Measurements from ENCODE around the gene DND1. TPM values are rescaled to one million over a fixed set of nuclear protein-coding genes. Genes with fewer than 3 reads are reported as not detected.
"Not testable (repeated sequence)": the region's sequence is repeated elsewhere in the genome, so short reads cannot be mapped to it uniquely, and the experiment has no call there.

DND1 gene
- total and polyA plus RNA-seq, 5 experiments from 2014 or later: 0.17 to 3.7 (median 3.4) TPM; not detected in 2

DNA sequence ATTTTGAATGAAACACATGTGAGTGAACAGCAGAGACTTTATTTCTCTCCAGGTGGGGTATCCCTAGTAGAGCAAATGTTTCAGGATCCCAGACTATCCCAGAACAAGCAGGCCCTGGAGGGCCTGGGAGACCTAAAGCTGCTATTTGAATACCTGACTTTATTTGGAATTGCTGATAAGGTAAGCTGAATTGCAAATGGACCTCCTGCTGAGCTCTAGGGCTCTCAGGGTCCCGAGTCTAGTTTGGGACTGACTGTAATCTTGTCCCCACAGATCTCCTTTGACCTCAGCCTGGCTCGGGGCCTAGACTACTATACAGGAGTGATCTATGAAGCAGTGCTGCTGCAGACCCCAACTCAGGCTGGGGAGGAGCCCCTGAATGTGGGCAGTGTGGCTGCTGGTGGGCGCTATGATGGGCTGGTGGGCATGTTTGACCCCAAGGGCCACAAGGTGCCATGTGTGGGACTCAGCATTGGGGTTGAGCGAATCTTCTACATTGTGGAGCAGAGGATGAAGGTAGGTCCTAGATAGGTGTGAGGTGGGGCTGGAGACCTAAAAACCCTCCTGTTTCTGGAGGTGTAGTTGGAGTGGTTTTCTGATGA lies 23.6 kb upstream of the DND1 start:
- Mint-ChIP-seq H3K4me1 (peaks cover 26 to 40% (median 40%) of the 10 kb centered on the region in 4 donors), H3K4me3 (no peak overlapping the region), H3K27me3 (no peaks in the 10 kb centered on the region), H3K27ac (peak overlapping the region in 4 of 10 donors; percentile 6 to 75 (median 41)), H3K9me3 (no peaks in the 10 kb centered on the region), H3K36me3 (peaks cover 7 to 73% (median 20%) of the 10 kb centered on the region in 3 donors)
- POLR2A ChIA-PET: interaction anchor here (0.6 to 1.7 kb wide), 5 partner anchors 18 to 828 kb away, joined by 3 to 6 read pairs (median 4); partner anchors contain the start of genes IK and NDUFA2
- DNase-seq: no peak
- no peak for ATAC-seq

DNA sequence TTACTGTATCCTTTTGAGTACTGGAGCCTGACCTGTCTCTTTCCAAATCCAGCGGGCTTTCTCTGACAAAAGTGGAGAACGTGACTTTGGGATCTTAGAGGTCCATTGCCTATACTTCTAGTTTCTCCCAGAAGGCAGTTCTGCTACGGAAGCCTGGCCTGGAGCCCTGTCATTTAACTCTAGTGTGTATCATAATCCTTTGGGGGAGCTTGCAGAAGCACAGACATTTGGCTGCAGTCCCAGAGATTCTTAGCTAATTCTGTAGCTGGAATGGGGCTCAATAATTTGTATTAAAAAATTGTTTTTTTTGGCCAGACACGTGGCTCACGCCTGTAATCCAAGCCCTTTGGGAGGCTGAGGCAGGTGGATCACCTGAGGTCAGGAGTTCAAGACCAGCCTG lies 20.9 kb upstream of the DND1 start:
- Mint-ChIP-seq H3K9me3 (no peaks in the 10 kb centered on the region), H3K27ac (no peak overlapping the region), H3K27me3 (no peaks in the 10 kb centered on the region), H3K4me3 (peak overlapping the region in 1 of 10 donors; percentile 17), H3K4me1 (peaks cover 20 to 43% (median 40%) of the 10 kb centered on the region in 4 donors), H3K36me3 (peaks cover 0 to 58% (median 20%) of the 10 kb centered on the region in 3 donors)
- ATAC-seq: no peak
- POLR2A ChIA-PET: interaction anchor here (5.2 kb wide), 1 partner anchor 16 kb away, joined by 44 read pairs; no protein-coding TSS in a partner anchor
- DNase-seq: no peak

DNA sequence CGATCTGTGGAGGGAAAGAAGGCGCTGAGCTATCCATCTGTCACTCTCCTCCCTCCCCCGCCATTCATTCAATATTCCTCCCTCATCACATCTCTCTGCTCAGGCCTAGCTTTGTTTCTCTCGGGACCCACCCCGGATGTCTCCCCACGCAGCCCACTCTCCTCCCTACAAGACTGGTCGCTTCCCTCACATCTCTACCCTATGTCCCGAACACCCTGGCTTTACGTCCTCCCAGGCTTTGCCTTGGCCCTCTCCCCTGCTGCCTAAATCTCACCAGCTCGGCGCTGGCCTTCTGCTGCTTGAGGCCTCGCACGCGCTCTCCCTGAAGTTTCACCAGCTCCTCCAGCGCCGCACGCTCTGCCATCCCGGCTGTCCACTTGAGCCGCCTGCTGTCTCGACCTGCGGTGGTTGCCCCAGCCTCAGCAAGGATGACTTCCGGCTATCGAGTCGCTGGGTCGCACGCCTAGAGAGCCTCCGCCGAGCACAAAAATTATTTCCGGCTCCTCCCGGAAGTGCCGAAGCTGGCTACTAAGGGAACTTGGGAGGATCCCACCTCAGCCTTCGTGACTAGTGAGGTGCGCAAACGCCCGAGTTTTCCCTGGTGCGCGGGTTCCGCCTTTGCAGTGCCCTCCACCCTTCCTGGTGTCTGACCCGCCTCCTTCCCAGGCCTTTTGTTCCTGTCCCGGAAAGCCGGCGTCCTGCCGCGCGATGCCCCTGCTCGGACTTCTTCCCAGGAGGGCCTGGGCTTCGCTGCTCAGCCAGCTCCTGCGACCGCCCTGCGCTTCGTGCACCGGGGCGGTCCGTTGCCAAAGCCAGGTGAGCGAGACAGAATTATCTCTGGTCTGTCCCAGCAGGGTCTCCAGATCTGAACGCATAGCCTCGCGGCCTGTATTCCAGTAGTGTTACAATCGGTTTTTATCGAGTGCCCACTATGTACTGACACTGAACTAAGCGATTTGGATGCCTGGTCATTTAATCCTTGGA lies 17.9 kb upstream of the DND1 start, which contains the start of the genes HARS1 and HARS2:
Gene HARS1 (minus strand): TSS at position 430 of the 984 bp plus-strand sequence. CDS start 66 bp downstream, at position 364.
Gene HARS2 (plus strand): TSS at position 515 of the 984 bp plus-strand sequence. CDS start 194 bp downstream, at position 709.
- Mint-ChIP-seq H3K4me3 (peak within 1 kb of the TSS; percentile 99 to 100 (median 99)), H3K27ac (peak within 1 kb of the TSS; percentile 90 to 99 (median 98)), H3K9me3 (no peaks in the 10 kb centered on the region), H3K36me3 (peaks cover 0 to 56% (median 2%) of the 10 kb centered on the region in 3 donors), H3K4me1 (peaks cover 14 to 49% (median 46%) of the 10 kb centered on the region in 4 donors), H3K27me3 (no peaks in the 10 kb centered on the region)
- POLR2A ChIA-PET: interaction anchor here (0.6 to 5.2 kb wide), 16 partner anchors 9 to 1196 kb away, joined by 3 to 44 read pairs (median 6); partner anchors contain the start of genes ANKHD1, APBB3, CD14 and EIF4EBP3
- DNase-seq: peak; percentile 60 to 87 (median 77)
- ATAC-seq: peak; percentile 92 to 94

DNA sequence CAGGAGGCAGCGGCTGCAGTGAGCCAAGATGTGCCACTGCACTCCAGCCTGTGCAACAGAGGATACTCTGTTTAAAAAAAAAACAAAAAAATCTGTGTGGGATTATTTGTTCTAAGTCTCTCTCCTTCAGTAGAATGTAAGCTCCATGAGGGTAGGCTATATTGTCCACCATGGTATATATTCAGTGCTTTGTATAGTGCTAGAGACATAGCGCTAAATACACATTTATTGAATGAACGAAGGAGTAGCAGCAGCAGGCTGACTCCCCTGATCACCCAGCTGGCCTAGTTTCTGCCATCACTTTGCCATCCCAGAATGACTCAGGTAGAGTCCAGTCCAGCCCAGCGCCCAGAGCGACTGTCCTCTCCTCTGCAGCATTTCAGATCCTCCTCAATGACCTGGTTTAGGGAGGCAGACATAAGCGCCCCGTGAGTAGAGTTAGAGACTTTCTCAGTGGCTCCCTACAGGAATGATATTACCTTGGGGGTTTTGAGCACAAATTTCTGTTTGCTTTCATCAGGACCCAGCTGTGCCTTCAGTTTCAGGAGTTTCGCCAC lies 17.1 kb upstream of the DND1 start:
- no peak for ATAC-seq
- Mint-ChIP-seq H3K27ac (peak overlapping the region; percentile 90 to 99 (median 98)), H3K9me3 (no peaks in the 10 kb centered on the region), H3K4me3 (peak overlapping the region; percentile 99 to 100 (median 99)), H3K4me1 (peaks cover 14 to 49% (median 46%) of the 10 kb centered on the region in 4 donors), H3K36me3 (peaks cover 0 to 52% (median 0%) of the 10 kb centered on the region in 3 donors), H3K27me3 (no peaks in the 10 kb centered on the region)
- DNase-seq: no peak
- POLR2A ChIA-PET: interaction anchor here (0.6 to 5.2 kb wide), 17 partner anchors 10 to 1196 kb away, joined by 3 to 44 read pairs (median 6); partner anchors contain the start of genes ANKHD1, APBB3, CD14 and EIF4EBP3

DNA sequence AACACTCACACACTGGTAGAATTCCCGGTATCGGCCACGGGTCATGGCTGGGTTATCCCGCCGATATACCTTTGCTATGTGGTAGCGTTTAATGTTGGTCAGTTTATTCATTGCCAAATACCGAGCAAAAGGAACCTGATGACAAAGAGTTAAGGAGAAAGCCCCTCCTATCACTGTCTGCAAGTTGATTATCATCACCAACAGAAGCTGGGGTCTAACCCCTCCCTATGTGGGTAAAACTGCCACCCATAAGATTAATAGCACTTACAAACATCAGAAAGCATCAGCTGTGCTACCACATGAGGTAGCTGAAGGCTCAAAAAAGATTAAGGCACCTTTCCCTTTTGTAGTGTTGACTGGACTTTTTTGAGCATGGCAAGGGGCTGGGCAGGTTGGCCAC lies 5.6 kb upstream of the DND1 start:
- Mint-ChIP-seq H3K27me3 (no peaks in the 10 kb centered on the region), H3K36me3 (peaks cover 0 to 77% (median 16%) of the 10 kb centered on the region in 3 donors), H3K27ac (peak overlapping the region in 1 of 10 donors; percentile 1), H3K4me3 (no peak overlapping the region), H3K9me3 (no peaks in the 10 kb centered on the region), H3K4me1 (peaks cover 0 to 5% (median 1%) of the 10 kb centered on the region in 4 donors)
- ATAC-seq (no peak), DNase-seq (no peak)
- POLR2A ChIA-PET: no interaction called here

GRCh38 chr5:140677947-140678346 lies 4.6 kb upstream of the DND1 start:
- H3K4me3 Mint-ChIP-seq: no peak overlapping the region
- H3K4me1 Mint-ChIP-seq: peaks cover 0 to 6% (median under 1%) of the 10 kb centered on the region in 4 donors
- no peak for ATAC-seq
- H3K27me3 Mint-ChIP-seq: no peaks in the 10 kb centered on the region
- POLR2A ChIA-PET: no interaction called here
- peaks cover 0 to 76% (median 19%) of the 10 kb centered on the region in 3 donors for H3K36me3 Mint-ChIP-seq
- no peaks in the 10 kb centered on the region for H3K9me3 Mint-ChIP-seq
- peak overlapping the region in 2 of 10 donors; percentile 11 to 12 for H3K27ac Mint-ChIP-seq
- no peak for DNase-seq

DNA sequence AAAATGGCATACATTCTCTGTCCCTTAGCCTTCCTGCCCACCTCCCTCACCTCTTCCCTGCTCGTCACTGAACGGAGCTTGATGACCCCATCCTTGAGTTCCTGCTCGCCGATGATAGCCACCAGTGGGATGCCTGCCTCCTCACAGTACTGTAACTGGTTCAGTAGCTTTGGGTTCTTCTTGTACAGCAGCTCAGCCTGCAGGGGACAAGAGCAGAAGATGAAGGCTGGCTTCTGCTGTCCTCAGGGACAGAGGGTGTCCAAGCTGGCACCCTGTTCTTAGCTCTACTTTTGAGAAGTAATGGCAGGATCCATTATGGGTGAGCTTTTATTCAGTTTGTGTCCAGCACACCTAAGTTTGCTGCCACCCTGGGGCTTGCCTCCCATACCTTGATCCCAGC lies 1.3 kb upstream of the DND1 start:
- Mint-ChIP-seq H3K27me3 (no peaks in the 10 kb centered on the region), H3K27ac (peak overlapping the region in 3 of 10 donors; percentile 52 to 60 (median 59)), H3K4me1 (peaks cover 0 to 6% (median 0%) of the 10 kb centered on the region in 4 donors), H3K9me3 (no peaks in the 10 kb centered on the region), H3K36me3 (peaks cover 0 to 73% (median 11%) of the 10 kb centered on the region in 3 donors), H3K4me3 (no peak overlapping the region)
- ATAC-seq (no peak), DNase-seq (no peak)
- POLR2A ChIA-PET: interaction anchor here (1.2 kb wide), 2 partner anchors 35 to 273 kb away, joined by 3 to 5 read pairs; partner anchors contain the start of genes ANKHD1 and TMCO6

- ATAC-seq (no peak), DNase-seq (no peak)
- POLR2A ChIA-PET: interaction anchor here (1.2 kb wide), 2 partner anchors 35 to 273 kb away, joined by 3 to 5 read pairs; partner anchors contain the start of genes ANKHD1 and TMCO6
- no peaks in the 10 kb centered on the region for H3K9me3 Mint-ChIP-seq
- H3K27ac Mint-ChIP-seq: peak overlapping the region in 4 of 10 donors; percentile 11 to 70 (median 46)
- H3K36me3 Mint-ChIP-seq: peaks cover 0 to 73% (median 10%) of the 10 kb centered on the region in 3 donors
- peaks cover 0 to 10% (median 0%) of the 10 kb centered on the region in 4 donors for H3K4me1 Mint-ChIP-seq
- H3K4me3 Mint-ChIP-seq: no peak overlapping the region
- no peaks in the 10 kb centered on the region for H3K27me3 Mint-ChIP-seq
Measured at GRCh38 chr5:140674211-140674610, 835 bp upstream of the DND1 start.

DNA sequence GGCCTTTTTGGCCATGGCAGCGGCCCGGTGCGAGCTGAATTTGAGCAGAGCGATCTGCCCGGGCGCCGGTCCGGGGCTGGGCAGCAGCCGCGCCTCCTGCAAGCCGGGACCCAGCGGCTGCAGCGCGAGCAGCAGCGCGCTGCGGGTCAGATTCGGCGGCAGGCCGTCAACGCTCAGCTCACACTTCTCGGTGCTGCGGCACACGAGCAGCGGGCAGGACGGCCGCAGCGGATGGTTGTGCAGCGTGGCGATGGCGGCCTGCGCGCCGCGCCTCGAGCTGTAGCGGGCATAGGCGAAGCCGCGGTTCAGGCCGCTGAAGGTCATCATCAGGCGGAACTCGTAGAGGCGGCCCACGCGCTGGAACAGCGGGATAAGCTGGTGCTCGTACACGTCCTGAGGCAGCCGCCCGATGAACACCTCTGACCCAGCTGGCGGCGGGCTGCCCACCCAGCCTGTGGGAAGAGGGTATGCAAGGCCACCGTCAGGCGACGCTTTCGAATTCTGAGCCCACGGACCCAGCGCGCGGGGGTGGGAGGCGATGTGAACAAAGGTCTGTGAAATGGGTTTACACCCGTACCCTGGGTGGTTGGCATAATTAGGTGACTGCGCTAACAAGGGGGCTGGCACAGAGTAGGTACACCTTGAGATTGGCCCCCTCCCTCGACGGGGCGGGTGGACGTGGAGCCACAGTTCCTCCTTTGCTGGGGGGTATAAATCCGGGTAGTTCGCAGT lies 755 bp downstream of the DND1 start:
- Mint-ChIP-seq H3K9me3 (no peaks in the 10 kb centered on the region), H3K4me1 (peaks cover 6 to 16% (median 7%) of the 10 kb centered on the region in 4 donors), H3K27ac (no peak overlapping the region), H3K4me3 (no peak overlapping the region), H3K36me3 (peaks cover 0 to 79% (median 10%) of the 10 kb centered on the region in 3 donors), H3K27me3 (no peaks in the 10 kb centered on the region)
- POLR2A ChIA-PET: no interaction called here
- peak; percentile 30 to 57 for ATAC-seq
- peak in 2 of 10 donors; percentile 22 to 23 for DNase-seq

DNA sequence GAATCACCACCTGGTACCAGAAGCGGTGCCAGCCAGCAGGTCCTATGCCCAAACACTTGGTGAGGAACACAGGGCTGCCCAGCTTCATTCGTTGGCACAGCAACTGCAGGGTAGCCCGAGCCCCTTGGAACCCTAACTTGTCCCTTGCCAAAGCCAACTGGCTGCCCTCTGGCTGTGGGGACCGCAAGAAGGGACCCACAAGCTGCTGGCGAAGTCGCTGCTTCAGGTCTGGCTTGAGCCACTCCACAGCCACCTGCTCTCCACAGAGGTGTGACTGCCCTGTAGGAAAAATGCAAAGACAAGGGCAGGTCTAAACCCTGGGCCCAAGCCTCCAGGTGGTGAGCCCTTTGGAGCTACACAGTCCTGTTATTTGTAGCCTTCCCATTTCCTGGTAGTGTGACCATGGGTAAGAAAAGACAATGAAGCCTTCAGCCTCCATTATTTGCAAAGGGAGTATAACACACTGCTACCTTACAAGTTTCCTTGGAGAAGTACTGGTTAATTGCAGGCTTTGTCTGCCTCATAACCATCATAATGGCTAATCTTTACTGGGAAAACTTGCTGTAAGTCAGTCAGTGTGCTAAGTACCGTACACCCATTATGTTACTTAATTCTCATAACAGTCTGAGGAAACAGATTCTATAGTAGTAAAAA lies 1.8 kb downstream of the DND1 start:
- Mint-ChIP-seq H3K36me3 (peaks cover 0 to 74% (median 10%) of the 10 kb centered on the region in 3 donors), H3K4me3 (no peak overlapping the region), H3K27ac (no peak overlapping the region), H3K9me3 (peaks cover 0 to 1% (median 0%) of the 10 kb centered on the region in 9 donors), H3K4me1 (peaks cover 14 to 26% (median 17%) of the 10 kb centered on the region in 4 donors), H3K27me3 (no peaks in the 10 kb centered on the region)
- ATAC-seq (no peak), DNase-seq (no peak)
- POLR2A ChIA-PET: no interaction called here

GRCh38 chr5:140671035-140671434 lies 2.3 kb downstream of the DND1 start:
- H3K36me3 Mint-ChIP-seq: peaks cover 0 to 71% (median 7%) of the 10 kb centered on the region in 3 donors
- H3K9me3 Mint-ChIP-seq: not testable (repeated sequence)
- POLR2A ChIA-PET: interaction anchor here (0.6 kb wide), 1 partner anchor 24 kb away, joined by 5 read pairs; the partner anchor contains the start of genes IK and NDUFA2

More at GRCh38 chr5:140671035-140671434, 2.3 kb downstream of the DND1 start:
- peaks cover 18 to 32% (median 22%) of the 10 kb centered on the region in 4 donors for H3K4me1 Mint-ChIP-seq
- not testable (repeated sequence) for H3K27me3 Mint-ChIP-seq, H3K4me3 Mint-ChIP-seq, DNase-seq, ATAC-seq
- peak overlapping the region in 2 of 10 donors; percentile 22 to 88 for H3K27ac Mint-ChIP-seq
